NCI-H128 (cell line): ENCODE results near the gene PXYLP1.

Source experiments
- DNase-seq: peaks from one replicate; lab custom pipeline; 2025; ENCODE audit not compliant: unreplicated experiment; lab: John Stamatoyannopoulos, UW

Gene PXYLP1

GRCh38 chr3:141227752-141228151 lies 3.9 kb upstream of the PXYLP1 start:
- DNase-seq: no peak

GRCh38 chr3:141228395-141228794 lies 3.2 kb upstream of the PXYLP1 start:
- DNase-seq: no peak

GRCh38 chr3:141229132-141229531 lies 2.5 kb upstream of the PXYLP1 start:
- no peak for DNase-seq

- DNase-seq: no peak
Measured at GRCh38 chr3:141230293-141230692, 1.3 kb upstream of the PXYLP1 start.

- peak; percentile 17 for DNase-seq
Measured at GRCh38 chr3:141231952-141232823, 563 bp downstream of the PXYLP1 start.

- no peak for DNase-seq
Measured at GRCh38 chr3:141233457-141234161, 2.0 kb downstream of the PXYLP1 start.

- DNase-seq: no peak
Measured at GRCh38 chr3:141234283-141234682, 2.7 kb downstream of the PXYLP1 start.

- no peak for DNase-seq
Measured at GRCh38 chr3:141235661-141236171, 4.1 kb downstream of the PXYLP1 start.

GRCh38 chr3:141236361-141236760 lies 4.7 kb downstream of the PXYLP1 start:
- no peak for DNase-seq

GRCh38 chr3:141237701-141238521 lies 6.3 kb downstream of the PXYLP1 start:
- DNase-seq: no peak

- no peak for DNase-seq
Measured at GRCh38 chr3:141239511-141240281, 8.1 kb downstream of the PXYLP1 start.

GRCh38 chr3:141240286-141240685 lies 8.7 kb downstream of the PXYLP1 start:
- no peak for DNase-seq

GRCh38 chr3:141240687-141241615 lies 9.3 kb downstream of the PXYLP1 start:
- no peak for DNase-seq

- no peak for DNase-seq
Measured at GRCh38 chr3:141241616-141242376, 10.2 kb downstream of the PXYLP1 start.

- DNase-seq: no peak
Measured at GRCh38 chr3:141242377-141243092, 10.9 kb downstream of the PXYLP1 start.

- DNase-seq: no peak
Measured at GRCh38 chr3:141243271-141243707, 11.7 kb downstream of the PXYLP1 start.

- no peak for DNase-seq
Measured at GRCh38 chr3:141246224-141246957, 14.8 kb downstream of the PXYLP1 start.
